ENCODE data around the gene TNRC6C.

Gene TNRC6C, protein sequence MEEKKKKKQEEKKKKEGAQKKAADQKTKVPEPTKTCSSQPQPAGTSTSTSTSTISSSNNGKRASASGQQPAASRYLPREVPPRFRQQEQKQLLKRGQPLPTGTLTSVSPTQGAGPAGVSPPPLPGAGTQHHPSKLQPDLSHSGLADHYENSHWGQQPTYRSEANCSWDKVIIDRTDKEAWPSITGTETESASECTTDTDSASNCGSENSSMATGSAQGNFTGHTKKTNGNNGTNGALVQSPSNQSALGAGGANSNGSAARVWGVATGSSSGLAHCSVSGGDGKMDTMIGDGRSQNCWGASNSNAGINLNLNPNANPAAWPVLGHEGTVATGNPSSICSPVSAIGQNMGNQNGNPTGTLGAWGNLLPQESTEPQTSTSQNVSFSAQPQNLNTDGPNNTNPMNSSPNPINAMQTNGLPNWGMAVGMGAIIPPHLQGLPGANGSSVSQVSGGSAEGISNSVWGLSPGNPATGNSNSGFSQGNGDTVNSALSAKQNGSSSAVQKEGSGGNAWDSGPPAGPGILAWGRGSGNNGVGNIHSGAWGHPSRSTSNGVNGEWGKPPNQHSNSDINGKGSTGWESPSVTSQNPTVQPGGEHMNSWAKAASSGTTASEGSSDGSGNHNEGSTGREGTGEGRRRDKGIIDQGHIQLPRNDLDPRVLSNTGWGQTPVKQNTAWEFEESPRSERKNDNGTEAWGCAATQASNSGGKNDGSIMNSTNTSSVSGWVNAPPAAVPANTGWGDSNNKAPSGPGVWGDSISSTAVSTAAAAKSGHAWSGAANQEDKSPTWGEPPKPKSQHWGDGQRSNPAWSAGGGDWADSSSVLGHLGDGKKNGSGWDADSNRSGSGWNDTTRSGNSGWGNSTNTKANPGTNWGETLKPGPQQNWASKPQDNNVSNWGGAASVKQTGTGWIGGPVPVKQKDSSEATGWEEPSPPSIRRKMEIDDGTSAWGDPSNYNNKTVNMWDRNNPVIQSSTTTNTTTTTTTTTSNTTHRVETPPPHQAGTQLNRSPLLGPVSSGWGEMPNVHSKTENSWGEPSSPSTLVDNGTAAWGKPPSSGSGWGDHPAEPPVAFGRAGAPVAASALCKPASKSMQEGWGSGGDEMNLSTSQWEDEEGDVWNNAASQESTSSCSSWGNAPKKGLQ (N-terminal part only)

GRCh38 chr17:77957857-77958715 is at the start of gene TNRC6C:
Gene TNRC6C, plus strand, starts transcription at chr17:77958703. Its CDS starts 45,504 bp downstream, at chr17:78004207.
- peak; percentile 98 to 100 (median 100) for DNase-seq

GRCh38 chr17:77909236-77909635 is 49.3 kb upstream of the TNRC6C start:
- DNase-seq, result no peak

- DNase-seq, result no peak
Measured at GRCh38 chr17:77909816-77910215, 48.7 kb upstream of the TNRC6C start.

DNA sequence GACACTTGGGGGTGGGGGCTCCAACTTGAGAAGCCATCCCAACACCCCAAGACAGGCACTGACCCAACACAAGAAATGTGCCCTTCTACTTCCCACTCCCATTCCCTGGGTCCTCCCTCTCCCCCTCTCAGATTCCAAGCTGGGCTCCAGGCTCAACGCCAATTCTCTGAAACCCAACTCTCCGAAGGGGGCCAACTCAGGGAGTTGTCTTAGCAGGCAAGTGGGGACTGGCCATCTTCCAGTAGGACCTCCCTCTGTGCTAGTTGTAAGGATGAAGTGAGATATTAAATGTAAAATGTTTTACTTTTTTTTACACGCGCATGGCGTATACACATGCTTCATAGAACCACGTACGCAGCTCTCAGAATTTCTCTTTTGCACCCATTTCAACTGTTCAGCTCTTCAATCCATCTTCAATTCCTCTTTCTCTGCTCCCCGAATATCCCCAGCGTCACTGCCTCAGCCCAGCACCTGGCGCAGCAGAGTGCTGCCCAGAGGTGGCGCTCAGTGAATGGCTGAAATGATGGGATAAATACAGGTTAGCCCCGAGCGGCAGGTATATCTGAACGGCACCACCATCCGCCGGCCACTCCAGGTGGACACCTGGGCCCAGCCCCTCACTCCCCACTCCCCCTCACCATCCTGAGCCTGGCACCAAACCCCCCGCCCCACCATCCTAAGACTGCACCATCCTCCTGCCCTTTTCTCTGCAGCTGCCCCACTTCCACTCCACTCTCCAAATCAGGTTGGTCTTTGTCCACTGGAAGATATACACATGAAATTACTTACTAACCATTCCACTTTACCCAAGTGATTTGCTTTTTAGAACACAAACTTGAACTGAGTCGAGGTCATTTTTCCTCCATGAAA is 43.9 kb upstream of the TNRC6C start:
- no peak for DNase-seq

- no peak for DNase-seq
Measured at GRCh38 chr17:77915594-77916021, 42.9 kb upstream of the TNRC6C start.

GRCh38 chr17:77916264-77916663 is 42.2 kb upstream of the TNRC6C start:
- no peak for DNase-seq

- DNase-seq, result peak in 1 of 6 experiments; percentile 21
Measured at GRCh38 chr17:77916703-77917481, 41.6 kb upstream of the TNRC6C start.

DNA sequence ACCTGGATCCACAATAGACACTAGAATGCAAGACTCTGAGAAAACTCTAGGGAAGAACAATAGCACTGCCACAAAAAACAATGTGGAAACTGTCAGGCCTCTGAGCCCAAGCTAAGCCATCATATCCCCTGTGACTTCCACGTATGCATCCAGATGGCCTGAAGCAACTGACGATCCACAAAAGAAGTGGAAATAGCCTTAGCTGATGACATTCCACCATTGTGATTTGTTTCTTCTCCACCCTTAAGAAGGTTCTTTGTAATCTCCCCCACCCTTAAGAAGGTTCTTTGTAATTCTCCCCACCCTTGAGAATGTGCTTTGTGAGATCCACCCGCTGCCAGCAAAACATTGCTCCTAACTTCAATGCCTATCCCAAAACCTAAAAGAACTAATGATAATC is 39.2 kb upstream of the TNRC6C start:
- DNase-seq, result no peak

- no peak for DNase-seq
Measured at GRCh38 chr17:77923135-77923534, 35.4 kb upstream of the TNRC6C start.

GRCh38 chr17:77923776-77924513 is 34.6 kb upstream of the TNRC6C start:
- DNase-seq, result no peak

- no peak for DNase-seq
Measured at GRCh38 chr17:77924757-77925336, 33.7 kb upstream of the TNRC6C start.

DNA sequence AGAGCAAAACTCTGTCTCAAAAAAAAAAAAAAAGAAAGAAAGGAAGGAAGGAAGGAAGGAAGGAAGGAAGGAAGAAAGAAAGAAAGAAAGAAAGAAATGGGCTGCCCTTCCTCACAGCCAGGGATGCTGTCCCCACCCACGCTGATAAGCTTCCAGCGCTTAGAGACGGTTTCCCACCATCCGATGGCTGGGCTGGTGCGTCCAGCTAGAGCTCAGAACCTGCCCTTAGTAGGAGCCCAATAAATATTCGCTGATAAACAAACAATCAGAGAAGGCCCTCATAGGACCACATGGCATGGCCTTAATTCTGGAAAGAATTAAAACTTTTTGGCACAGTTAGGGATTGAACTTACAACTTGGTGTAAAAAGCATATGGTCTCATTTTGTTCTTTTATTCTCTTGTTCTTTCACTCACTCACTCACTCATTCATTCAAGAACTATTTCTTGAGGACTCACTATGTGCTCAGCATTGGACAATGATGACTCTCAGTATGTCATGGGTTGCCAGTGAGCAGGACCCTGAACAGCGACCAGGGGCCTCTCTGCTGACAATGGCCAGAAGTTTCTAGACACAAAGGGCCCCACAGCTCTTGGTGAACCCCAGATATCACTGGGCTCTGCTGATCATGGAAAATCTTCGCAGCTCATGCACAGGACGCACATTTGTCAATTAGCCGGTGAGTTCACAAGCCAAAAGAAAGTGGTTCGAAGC is 32.5 kb upstream of the TNRC6C start:
- no peak for DNase-seq

- no peak for DNase-seq
Measured at GRCh38 chr17:77926981-77927380, 31.5 kb upstream of the TNRC6C start.

GRCh38 chr17:77927777-77928518 is 30.6 kb upstream of the TNRC6C start:
- peak in 1 of 6 experiments; percentile 31 for DNase-seq

- no peak for DNase-seq
Measured at GRCh38 chr17:77928519-77929179, 29.9 kb upstream of the TNRC6C start.

- no peak for DNase-seq
Measured at GRCh38 chr17:77929180-77929564, 29.3 kb upstream of the TNRC6C start.

DNA sequence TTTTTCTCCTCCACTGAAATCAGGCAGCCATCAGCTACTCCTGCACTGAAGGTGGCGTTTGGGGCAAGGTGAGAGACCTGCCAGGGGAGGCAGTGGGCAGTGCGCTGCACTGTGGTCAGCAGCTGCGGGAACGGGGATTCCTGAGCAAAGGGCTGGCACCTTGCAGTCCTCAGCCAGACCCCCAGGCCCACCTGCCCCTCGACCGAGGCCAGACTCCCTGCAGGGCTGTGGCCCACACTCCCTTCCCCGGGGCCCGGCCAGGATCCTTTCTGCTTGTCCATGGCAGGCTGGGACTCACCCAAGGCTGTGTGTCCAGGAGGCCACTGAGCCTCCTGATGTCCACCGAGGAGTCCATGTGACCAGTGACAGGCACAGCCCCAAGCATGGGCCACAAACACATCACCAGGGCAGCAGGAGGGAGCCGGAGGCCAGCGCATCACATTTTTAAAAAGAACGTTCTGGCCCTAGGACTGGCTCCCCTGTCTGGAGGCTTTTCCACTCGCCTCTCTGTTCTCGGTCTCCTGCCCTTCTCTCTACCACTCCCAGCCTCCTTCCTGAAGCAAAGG is 28.5 kb upstream of the TNRC6C start:
- DNase-seq, result no peak
